ENCODE data around the gene NPC2. TPM values are rescaled to one million over a fixed set of nuclear protein-coding genes. Genes with fewer than 3 reads are reported as not detected.

The NPC2 gene
- total RNA-seq, 6 experiments from 2014 or later = 49.4 to 203 (median 98.0) TPM

DNA sequence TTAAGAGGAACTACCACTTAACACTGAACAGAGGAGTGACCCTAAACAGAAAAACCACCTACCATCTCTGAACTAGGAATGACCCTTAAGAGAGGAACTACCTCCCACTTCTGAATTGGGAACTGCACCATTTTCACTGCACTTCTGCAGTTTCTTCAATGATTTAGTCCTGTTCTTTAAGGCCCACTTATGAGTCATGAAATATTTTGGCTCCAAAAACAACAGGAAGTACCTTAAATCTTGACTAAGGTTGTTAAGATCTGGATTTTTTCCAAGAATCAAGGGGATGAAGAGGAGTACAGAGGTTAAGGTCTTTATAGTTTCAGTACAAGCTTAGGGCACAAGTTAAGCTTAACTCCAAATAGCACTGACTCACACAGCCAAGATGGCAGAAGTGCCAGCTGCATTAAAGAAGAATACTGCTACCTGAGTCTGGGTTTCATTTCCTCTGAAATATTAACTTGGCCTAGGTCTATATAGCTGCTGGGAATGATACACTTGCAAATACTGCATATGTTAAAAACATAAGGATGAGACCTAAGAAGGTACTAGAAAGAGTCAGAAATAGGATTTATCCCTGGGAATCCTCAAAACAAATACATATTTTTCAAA lies 4.2 kb downstream of the NPC2 start:
- no peak overlapping the region for H3K4me3 ChIP-seq

DNA sequence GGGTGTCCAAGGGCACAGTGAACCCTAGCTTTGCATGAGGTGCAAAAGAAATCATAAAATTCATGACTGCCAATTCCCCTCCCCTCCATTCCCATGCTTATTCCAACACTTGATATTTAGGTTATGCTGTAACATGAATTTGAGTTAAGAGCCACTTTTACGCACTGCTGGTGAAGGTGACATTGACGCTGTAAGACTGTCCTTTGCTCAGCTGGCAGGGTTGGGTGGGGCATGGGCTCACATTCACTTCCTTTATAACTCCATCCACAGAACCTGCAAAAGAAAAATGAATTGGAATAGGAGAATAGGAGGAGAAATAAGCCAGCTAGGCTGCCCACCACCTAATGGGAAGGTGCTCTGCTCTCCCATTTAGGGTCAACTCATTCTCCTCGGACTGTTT lies 6.9 kb downstream of the NPC2 start:
- WGBS (ENCODE audit: insufficient coverage, low coverage, low lambda C conversion rate, missing lambda C conversion rate) = 83% methylated on average over 3 of the region's 3 CpGs
- TF ChIP-seq, protein P1, sequence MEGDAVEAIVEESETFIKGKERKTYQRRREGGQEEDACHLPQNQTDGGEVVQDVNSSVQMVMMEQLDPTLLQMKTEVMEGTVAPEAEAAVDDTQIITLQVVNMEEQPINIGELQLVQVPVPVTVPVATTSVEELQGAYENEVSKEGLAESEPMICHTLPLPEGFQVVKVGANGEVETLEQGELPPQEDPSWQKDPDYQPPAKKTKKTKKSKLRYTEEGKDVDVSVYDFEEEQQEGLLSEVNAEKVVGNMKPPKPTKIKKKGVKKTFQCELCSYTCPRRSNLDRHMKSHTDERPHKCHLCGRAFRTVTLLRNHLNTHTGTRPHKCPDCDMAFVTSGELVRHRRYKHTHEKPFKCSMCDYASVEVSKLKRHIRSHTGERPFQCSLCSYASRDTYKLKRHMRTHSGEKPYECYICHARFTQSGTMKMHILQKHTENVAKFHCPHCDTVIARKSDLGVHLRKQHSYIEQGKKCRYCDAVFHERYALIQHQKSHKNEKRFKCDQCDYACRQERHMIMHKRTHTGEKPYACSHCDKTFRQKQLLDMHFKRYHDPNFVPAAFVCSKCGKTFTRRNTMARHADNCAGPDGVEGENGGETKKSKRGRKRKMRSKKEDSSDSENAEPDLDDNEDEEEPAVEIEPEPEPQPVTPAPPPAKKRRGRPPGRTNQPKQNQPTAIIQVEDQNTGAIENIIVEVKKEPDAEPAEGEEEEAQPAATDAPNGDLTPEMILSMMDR (IDR thresholded peaks at IDR 0.05) = no peak
- ATAC-seq (no peak), DNase-seq (no peak)
- Histone ChIP-seq H3K4me3 (no peak overlapping the region), H3K9me3 (no peaks in the 10 kb centered on the region), H3K4me1 (no peaks in the 10 kb centered on the region), H3K27me3 (no peaks in the 10 kb centered on the region), H3K36me3 (peaks cover 0 to 21% (median 0%) of the 10 kb centered on the region in 4 donors), H3K27ac (no peak overlapping the region)
- intact Hi-C loops (cut with DNase I) = no loop called here

More for the DNA sequence above, 4.2 kb downstream of the NPC2 start:
- no peaks in the 10 kb centered on the region for H3K27me3 ChIP-seq
- no peak for ATAC-seq
- intact Hi-C loops (cut with DNase I) = no loop called here
- H3K4me1 ChIP-seq = no peaks in the 10 kb centered on the region
- no peak overlapping the region for H3K27ac ChIP-seq
- DNase-seq = no peak
- H3K36me3 ChIP-seq = peaks cover 0 to 9% (median 0%) of the 10 kb centered on the region in 4 donors
- H3K9me3 ChIP-seq = no peaks in the 10 kb centered on the region
- TF ChIP-seq, protein P1 (IDR thresholded peaks at IDR 0.05) = no peak
- TF ChIP-seq POLR2A (IDR thresholded peaks at IDR 0.05) = no peak

DNA sequence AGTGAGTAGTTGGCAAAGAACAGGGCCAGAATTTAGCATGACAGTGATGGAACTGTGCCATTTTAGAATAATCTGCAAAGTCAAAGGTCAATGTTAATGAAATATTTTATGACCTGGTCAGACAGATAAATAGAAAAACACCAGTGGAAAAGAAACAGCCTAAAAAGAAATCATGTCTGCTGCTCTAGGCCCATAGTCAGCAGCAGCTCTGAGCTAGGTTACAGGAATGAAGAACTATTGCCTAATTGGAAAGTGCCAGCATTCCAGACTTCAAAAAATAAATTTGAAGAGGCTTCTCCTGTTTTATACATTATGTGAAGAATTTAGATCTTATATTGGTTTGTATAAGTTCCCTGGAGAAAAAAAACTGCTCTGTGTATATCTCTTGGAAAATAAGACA lies 9.8 kb downstream of the NPC2 start:
- intact Hi-C loops (cut with DNase I) = loop anchor here in 1 of 2 donors (5.0 kb wide), 1 partner anchor 121 kb away; no protein-coding TSS in a partner anchor
- Histone ChIP-seq H3K9me3 (no peaks in the 10 kb centered on the region), H3K4me3 (no peak overlapping the region), H3K36me3 (peaks cover 0 to 42% (median 9%) of the 10 kb centered on the region in 4 donors), H3K27me3 (no peaks in the 10 kb centered on the region), H3K27ac (no peak overlapping the region), H3K4me1 (no peaks in the 10 kb centered on the region)
- no peak for DNase-seq
- ATAC-seq = no peak
- TF ChIP-seq, protein P1 (IDR thresholded peaks at IDR 0.05) = no peak
- no peak for TF ChIP-seq POLR2A (IDR thresholded peaks at IDR 0.05)

DNA sequence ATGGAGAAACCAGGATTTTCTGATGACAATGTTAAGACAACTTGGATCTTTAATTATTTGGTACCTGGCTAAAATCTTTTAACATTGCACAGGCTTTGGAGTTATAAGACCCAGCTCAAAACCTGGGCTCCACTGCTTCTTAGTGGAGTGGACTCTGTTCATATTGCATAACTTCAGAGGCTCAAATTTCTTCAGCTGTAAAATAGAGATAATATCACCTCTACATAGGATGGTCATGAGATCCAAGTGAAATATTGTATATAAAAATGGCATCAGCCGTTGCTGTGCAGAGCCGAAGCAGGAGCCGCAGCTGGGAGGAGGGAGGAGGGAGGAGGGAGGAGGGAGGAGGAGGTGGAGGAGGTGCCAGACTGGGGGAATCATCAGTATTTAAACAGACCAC lies 10.5 kb downstream of the NPC2 start:
- intact Hi-C loops (cut with DNase I) = loop anchor here in 1 of 2 donors (5.0 kb wide), 1 partner anchor 120 kb away; no protein-coding TSS in a partner anchor
- Histone ChIP-seq H3K4me1 (no peaks in the 10 kb centered on the region), H3K36me3 (peaks cover 0 to 42% (median 9%) of the 10 kb centered on the region in 4 donors), H3K9me3 (no peaks in the 10 kb centered on the region), H3K27me3 (no peaks in the 10 kb centered on the region), H3K4me3 (no peak overlapping the region), H3K27ac (no peak overlapping the region)
- no peak for DNase-seq
- no peak for ATAC-seq
- TF ChIP-seq, protein P1 (IDR thresholded peaks at IDR 0.05) = no peak
- no peak for TF ChIP-seq POLR2A (IDR thresholded peaks at IDR 0.05)
- 95% methylated on average over 3 of the region's 3 CpGs for WGBS (ENCODE audit: insufficient coverage, low coverage, low lambda C conversion rate, missing lambda C conversion rate)
